GM21360 (cell line): ENCODE measurements around the gene LOXL4.

Source experiments
- ATAC-seq: cut with Tn5 transposase; IDR thresholded peaks from one replicate; pipeline ENCODE4 v1.9.1; 2021; ENCODE audit warnings: mild to moderate bottlenecking, moderate library complexity; ENCODE audit not compliant: unreplicated experiment

The LOXL4 gene

DNA sequence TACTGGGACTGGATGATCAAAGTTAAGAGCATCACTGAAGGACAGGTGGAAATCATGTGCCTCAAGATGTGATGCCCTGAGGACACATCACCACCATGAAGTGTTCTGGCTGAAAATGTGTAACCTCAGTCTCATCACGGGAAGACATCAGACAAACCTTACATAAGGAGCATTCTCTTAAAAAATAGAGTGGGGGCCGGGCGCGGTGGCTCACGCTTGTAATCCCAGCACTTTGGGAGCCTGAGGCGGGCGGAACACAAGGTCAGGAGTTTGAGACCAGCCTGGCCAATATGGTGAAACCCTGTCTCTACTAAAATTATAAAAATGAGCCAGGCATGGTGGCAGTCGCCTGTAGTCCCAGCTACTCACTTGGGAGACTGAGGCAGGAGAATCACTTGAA is 65.6 kb downstream of the LOXL4 start:
- ATAC-seq, result no peak

DNA sequence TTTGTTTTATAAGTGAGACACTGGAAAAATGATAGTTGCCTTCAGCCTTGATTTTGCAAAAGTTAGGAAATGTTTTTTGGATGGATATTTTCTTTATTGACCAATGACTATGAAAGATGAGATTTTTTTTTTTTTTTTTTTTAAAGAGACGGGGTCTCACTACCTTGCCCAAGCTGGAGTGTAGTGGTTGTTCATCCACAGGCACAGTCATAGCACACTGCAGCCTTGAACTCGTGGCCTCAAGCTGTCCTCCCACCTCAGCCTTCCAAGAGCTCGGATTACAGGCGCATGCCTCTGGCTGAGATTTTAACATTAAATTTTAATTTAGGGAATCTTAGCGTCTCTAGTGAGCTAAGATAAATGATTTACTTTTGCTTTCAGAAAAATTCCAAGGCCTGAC is 66.2 kb downstream of the LOXL4 start:
- no peak for ATAC-seq
